Coronary artery (tissue), 2 donors: ENCODE results near the gene ABCF2.

Source experiments
- DNase-seq: peaks from one replicate; pipeline ENCODE4 v3.0.0-alpha.2; 2017; ENCODE audit warnings: low spot score
- H3K27ac ChIP-seq, 2 donors: fragments of 200-600 bp; sonication (generic); one replicate each; pipeline ENCODE4 v1.5.1; 2016 to 2019
- H3K4me3 ChIP-seq: fragments of 200-600 bp; sonication (generic); 2 replicates; pipeline ENCODE4 v1.5.1; 2016; ENCODE audit warnings: mild to moderate bottlenecking, moderate library complexity
- CTCF ChIP-seq: fragments of 200-600 bp; sonication (generic); IDR thresholded peaks from one replicate; pipeline ENCODE4 v1.5.1; 2019; ENCODE audit warnings: antibody characterized with exemption

The ABCF2 gene

GRCh38 chr7:151244196-151244840 lies 17.3 kb upstream of the ABCF2 start:
- H3K27ac ChIP-seq, result peak overlapping the region; percentile 9 to 99
- TF ChIP-seq CTCF, result peak; percentile 86
- H3K4me3 ChIP-seq, result peak overlapping the region; percentile 94
- no peak for DNase-seq

GRCh38 chr7:151243408-151244195 lies 16.6 kb upstream of the ABCF2 start:
- TF ChIP-seq CTCF, result no peak
- Histone ChIP-seq H3K4me3 (peak overlapping the region; percentile 23), H3K27ac (peak overlapping the region; percentile 9 to 29)
- no peak for DNase-seq

- TF ChIP-seq CTCF, result no peak
- Histone ChIP-seq H3K4me3 (no peak overlapping the region), H3K27ac (no peak overlapping the region)
- no peak for DNase-seq
Measured at GRCh38 chr7:151243045-151243349, 16.0 kb upstream of the ABCF2 start.

- Histone ChIP-seq H3K4me3 (no peak overlapping the region), H3K27ac (no peak overlapping the region)
- no peak for TF ChIP-seq CTCF
- DNase-seq, result no peak
Measured at GRCh38 chr7:151242159-151243044, 15.4 kb upstream of the ABCF2 start.

- no peak for DNase-seq
- no peak overlapping the region for H3K4me3 ChIP-seq
- no peak overlapping the region for H3K27ac ChIP-seq
- TF ChIP-seq CTCF, result no peak
Measured at GRCh38 chr7:151241755-151242096, 14.7 kb upstream of the ABCF2 start.

- DNase-seq, result no peak
- no peak for TF ChIP-seq CTCF
- Histone ChIP-seq H3K4me3 (no peak overlapping the region), H3K27ac (peak overlapping the region in 1 of 2 donors; percentile 43)
Measured at GRCh38 chr7:151240942-151241754, 14.1 kb upstream of the ABCF2 start.
